Inflammatory macrophage treated with lipopolysaccharide for 1 hour (primary cell): ENCODE data around the gene TPGS1.

Source experiments
- DNase-seq, 2 donors: peaks; one replicate each; pipeline ENCODE4 v3.0.0-alpha.2; 2020 to 2022

TPGS1 gene

GRCh38 chr19:496112-496665 lies 11.1 kb upstream of the TPGS1 start, which contains the start of gene MADCAM1:
TSS of gene MADCAM1 (plus strand) at chr19:496486. CDS start at chr19:496500, 14 bp downstream.
- DNase-seq: no peak

- no peak for DNase-seq
Observed at GRCh38 chr19:496986-497385, 10.3 kb upstream of the TPGS1 start.

GRCh38 chr19:497491-497868 lies 9.8 kb upstream of the TPGS1 start:
- no peak for DNase-seq

GRCh38 chr19:497869-498510 lies 9.3 kb upstream of the TPGS1 start:
- no peak for DNase-seq

GRCh38 chr19:498511-498891 lies 8.8 kb upstream of the TPGS1 start:
- DNase-seq: no peak

- no peak for DNase-seq
Observed at GRCh38 chr19:498977-499623, 8.2 kb upstream of the TPGS1 start.

GRCh38 chr19:501646-502045 lies 5.7 kb upstream of the TPGS1 start:
- no peak for DNase-seq

GRCh38 chr19:504616-505015 lies 2.7 kb upstream of the TPGS1 start:
- no peak for DNase-seq

- peak; percentile 86 to 99 for DNase-seq
Observed at GRCh38 chr19:506404-507285, 652 bp upstream of the TPGS1 start.

- DNase-seq: no peak
Observed at GRCh38 chr19:508204-509150, 1.2 kb downstream of the TPGS1 start.

GRCh38 chr19:510606-511100 lies 3.4 kb downstream of the TPGS1 start:
- DNase-seq: peak; percentile 93 to 97

GRCh38 chr19:511101-511851 lies 4.0 kb downstream of the TPGS1 start:
- DNase-seq: peak; percentile 67

- no peak for DNase-seq
Observed at GRCh38 chr19:512547-513365, 5.5 kb downstream of the TPGS1 start.

- DNase-seq: no peak
Observed at GRCh38 chr19:513368-514165, 6.3 kb downstream of the TPGS1 start.

GRCh38 chr19:514166-514663 lies 6.9 kb downstream of the TPGS1 start:
- no peak for DNase-seq

GRCh38 chr19:517721-518597 lies 10.7 kb downstream of the TPGS1 start:
- DNase-seq: no peak

- no peak for DNase-seq
Observed at GRCh38 chr19:518598-519231, 11.4 kb downstream of the TPGS1 start.

GRCh38 chr19:519449-519865 lies 12.2 kb downstream of the TPGS1 start:
- no peak for DNase-seq
